GM21619 (cell line): ENCODE measurements around the gene NME8.

Experiments
- ATAC-seq: cut with Tn5 transposase; IDR thresholded peaks from one replicate; pipeline ENCODE4 v1.9.1; 2021; ENCODE audit not compliant: unreplicated experiment

NME8 gene

GRCh38 chr7:37932543-37932942 lies 84.1 kb downstream of the NME8 start:
- no peak for ATAC-seq

- no peak for ATAC-seq
Measured at GRCh38 chr7:37933018-37933566, 84.7 kb downstream of the NME8 start.

GRCh38 chr7:37942934-37943610 lies 94.7 kb downstream of the NME8 start:
- ATAC-seq = no peak

GRCh38 chr7:37943905-37944736 lies 95.7 kb downstream of the NME8 start:
- ATAC-seq = no peak

GRCh38 chr7:37944737-37945054 lies 96.3 kb downstream of the NME8 start:
- no peak for ATAC-seq

GRCh38 chr7:37945336-37945735 lies 96.9 kb downstream of the NME8 start:
- no peak for ATAC-seq

GRCh38 chr7:37947138-37947940 lies 98.9 kb downstream of the NME8 start:
- ATAC-seq = no peak

GRCh38 chr7:37947941-37948210 lies 99.5 kb downstream of the NME8 start:
- no peak for ATAC-seq
